GM19328 (cell line): Measurements from ENCODE around the gene KAT5.
"Not testable (repeated sequence)": the region's sequence is repeated elsewhere in the genome, so short reads cannot be mapped to it uniquely, and the experiment has no call there.

Source experiments
- ATAC-seq: cut with Tn5 transposase; IDR thresholded peaks from one replicate; pipeline ENCODE4 v1.9.1; 2021; ENCODE audit warnings: mild to moderate bottlenecking, moderate library complexity; ENCODE audit not compliant: unreplicated experiment

The KAT5 gene

GRCh38 chr11:65708451-65708850, 3.6 kb upstream of the KAT5 start:
- ATAC-seq: no peak

- ATAC-seq: no peak
Measured at GRCh38 chr11:65709661-65710060, 2.4 kb upstream of the KAT5 start.

- no peak for ATAC-seq
Measured at GRCh38 chr11:65710421-65710820, 1.6 kb upstream of the KAT5 start.

GRCh38 chr11:65712633-65713076, 603 bp downstream of the KAT5 start:
- ATAC-seq: no peak

- no peak for ATAC-seq
Measured at GRCh38 chr11:65713212-65713969, 1.3 kb downstream of the KAT5 start.

- no peak for ATAC-seq
Measured at GRCh38 chr11:65714433-65714832, 2.4 kb downstream of the KAT5 start.

GRCh38 chr11:65716302-65716701, 4.2 kb downstream of the KAT5 start:
- ATAC-seq: no peak

- ATAC-seq: no peak
Measured at GRCh38 chr11:65716774-65717405, 4.8 kb downstream of the KAT5 start.

GRCh38 chr11:65717906-65718305, 5.9 kb downstream of the KAT5 start:
- ATAC-seq: no peak

- ATAC-seq: no peak
Measured at GRCh38 chr11:65718531-65718930, 6.5 kb downstream of the KAT5 start.

GRCh38 chr11:65718964-65719492, 7.0 kb downstream of the KAT5 start:
- ATAC-seq: no peak

- ATAC-seq: peak; percentile 11
Measured at GRCh38 chr11:65719871-65720210, 7.8 kb downstream of the KAT5 start.

GRCh38 chr11:65720211-65720934, 8.3 kb downstream of the KAT5 start, which contains the start of gene RNASEH2C:
Gene RNASEH2C (minus strand): TSS chr11:65720798. CDS start chr11:65720758, 40 bp downstream.
- peak; percentile 76 for ATAC-seq

GRCh38 chr11:65722261-65722660, 10.2 kb downstream of the KAT5 start:
- no peak for ATAC-seq

- no peak for ATAC-seq
Measured at GRCh38 chr11:65726660-65727059, 14.6 kb downstream of the KAT5 start.

GRCh38 chr11:65727865-65728264, 15.8 kb downstream of the KAT5 start:
- ATAC-seq: no peak

- no peak for ATAC-seq
Measured at GRCh38 chr11:65730461-65730860, 18.4 kb downstream of the KAT5 start.

- not testable (repeated sequence) for ATAC-seq
Measured at GRCh38 chr11:65735111-65735510, 23.1 kb downstream of the KAT5 start.

GRCh38 chr11:65736810-65737209, 24.8 kb downstream of the KAT5 start:
- ATAC-seq: no peak

- no peak for ATAC-seq
Measured at GRCh38 chr11:65739022-65739421, 27.0 kb downstream of the KAT5 start.

- ATAC-seq: no peak
Measured at GRCh38 chr11:65741185-65741584, 29.1 kb downstream of the KAT5 start.

- no peak for ATAC-seq
Measured at GRCh38 chr11:65742353-65742752, 30.3 kb downstream of the KAT5 start.
